Measurements from ENCODE around the gene DAPK1.

DAPK1 gene

GRCh38 chr9:87590996-87591395, 93.3 kb downstream of the DAPK1 start:
- TF ChIP-seq CTCF (IDR thresholded peaks at IDR 0.05; ENCODE audit: poor library complexity, severe bottlenecking), result no peak
- H3K36me3 ChIP-seq (ENCODE audit: low read depth), result no peaks in the 10 kb centered on the region
- no peaks in the 10 kb centered on the region for H3K9me3 ChIP-seq (ENCODE audit: severe bottlenecking)
- DNase-seq (ENCODE audit: low spot score) (no peak), ATAC-seq (ENCODE audit: low read depth) (no peak)
- H3K4me3 ChIP-seq (ENCODE audit: severe bottlenecking), result no peak overlapping the region
- H3K27me3 ChIP-seq (ENCODE audit: insufficient read depth, poor library complexity, severe bottlenecking), result no peaks in the 10 kb centered on the region
- no peaks in the 10 kb centered on the region for H3K4me1 ChIP-seq (ENCODE audit: insufficient read depth, poor library complexity, severe bottlenecking)
- no peak overlapping the region for H3K27ac ChIP-seq (ENCODE audit: poor library complexity, severe bottlenecking)

- ATAC-seq (ENCODE audit: low read depth), result no peak
- no peaks in the 10 kb centered on the region for H3K36me3 ChIP-seq (ENCODE audit: low read depth)
- TF ChIP-seq CTCF (IDR thresholded peaks at IDR 0.05; ENCODE audit: poor library complexity, severe bottlenecking), result no peak
- no peaks in the 10 kb centered on the region for H3K9me3 ChIP-seq (ENCODE audit: severe bottlenecking)
- H3K27me3 ChIP-seq (ENCODE audit: insufficient read depth, poor library complexity, severe bottlenecking), result no peaks in the 10 kb centered on the region
- H3K4me3 ChIP-seq (ENCODE audit: severe bottlenecking), result no peak overlapping the region
- no peak overlapping the region for H3K27ac ChIP-seq (ENCODE audit: poor library complexity, severe bottlenecking)
- H3K4me1 ChIP-seq (ENCODE audit: insufficient read depth, poor library complexity, severe bottlenecking), result no peaks in the 10 kb centered on the region
- no peak for DNase-seq (ENCODE audit: low spot score)
Observed at GRCh38 chr9:87592554-87593358, 95.1 kb downstream of the DAPK1 start.

- DNase-seq (ENCODE audit: low spot score), result no peak
- H3K4me1 ChIP-seq (ENCODE audit: insufficient read depth, poor library complexity, severe bottlenecking), result no peaks in the 10 kb centered on the region
- H3K27me3 ChIP-seq (ENCODE audit: insufficient read depth, poor library complexity, severe bottlenecking), result no peaks in the 10 kb centered on the region
- no peak for TF ChIP-seq CTCF (IDR thresholded peaks at IDR 0.05; ENCODE audit: poor library complexity, severe bottlenecking)
- H3K36me3 ChIP-seq (ENCODE audit: low read depth), result no peaks in the 10 kb centered on the region
- no peak overlapping the region for H3K4me3 ChIP-seq (ENCODE audit: severe bottlenecking)
- no peaks in the 10 kb centered on the region for H3K9me3 ChIP-seq (ENCODE audit: severe bottlenecking)
- H3K27ac ChIP-seq (ENCODE audit: poor library complexity, severe bottlenecking), result no peak overlapping the region
- ATAC-seq (ENCODE audit: low read depth), result no peak
Observed at GRCh38 chr9:87593359-87593980, 95.8 kb downstream of the DAPK1 start.

GRCh38 chr9:87594194-87594593, 96.5 kb downstream of the DAPK1 start:
- H3K4me3 ChIP-seq (ENCODE audit: severe bottlenecking), result no peak overlapping the region
- no peak for ATAC-seq (ENCODE audit: low read depth)
- H3K27me3 ChIP-seq (ENCODE audit: insufficient read depth, poor library complexity, severe bottlenecking), result no peaks in the 10 kb centered on the region
- TF ChIP-seq CTCF (IDR thresholded peaks at IDR 0.05; ENCODE audit: poor library complexity, severe bottlenecking), result no peak
- H3K9me3 ChIP-seq (ENCODE audit: severe bottlenecking), result no peaks in the 10 kb centered on the region
- H3K36me3 ChIP-seq (ENCODE audit: low read depth), result no peaks in the 10 kb centered on the region
- no peak overlapping the region for H3K27ac ChIP-seq (ENCODE audit: poor library complexity, severe bottlenecking)
- DNase-seq (ENCODE audit: low spot score), result no peak
- peaks cover 4% of the 10 kb centered on the region for H3K4me1 ChIP-seq (ENCODE audit: insufficient read depth, poor library complexity, severe bottlenecking)

- no peak for ATAC-seq (ENCODE audit: low read depth)
- Histone ChIP-seq H3K27ac (ENCODE audit: poor library complexity, severe bottlenecking) (no peak overlapping the region), H3K4me3 (ENCODE audit: severe bottlenecking) (no peak overlapping the region), H3K27me3 (ENCODE audit: insufficient read depth, poor library complexity, severe bottlenecking) (no peaks in the 10 kb centered on the region), H3K4me1 (ENCODE audit: insufficient read depth, poor library complexity, severe bottlenecking) (peaks cover 9% of the 10 kb centered on the region), H3K36me3 (ENCODE audit: low read depth) (no peaks in the 10 kb centered on the region), H3K9me3 (ENCODE audit: severe bottlenecking) (no peaks in the 10 kb centered on the region)
- no peak for TF ChIP-seq CTCF (IDR thresholded peaks at IDR 0.05; ENCODE audit: poor library complexity, severe bottlenecking)
- no peak for DNase-seq (ENCODE audit: low spot score)
Observed at GRCh38 chr9:87594662-87595061, 97.0 kb downstream of the DAPK1 start.

Data from RWPE2 (cell line).